Stimulated activated CD4-positive, alpha-beta T cell treated with anti-CD3 and anti-CD28 coated beads, TNF-alpha, amount 100 ng/mL, for 48 hours (primary cell): ENCODE results near the gene USP4.
"Not testable (repeated sequence)": the region's sequence is repeated elsewhere in the genome, so short reads cannot be mapped to it uniquely, and the experiment has no call there.

ENCODE experiments used
- DNase-seq, 3 donors: peaks; one replicate each; pipeline ENCODE4 v3.0.0-alpha.2; 2020; ENCODE audit warnings: low read depth in 3 of 3

The USP4 gene

GRCh38 chr3:49352281-49352680, 12.4 kb upstream of the USP4 start:
- no peak for DNase-seq

GRCh38 chr3:49351521-49352011, 11.7 kb upstream of the USP4 start:
- DNase-seq = no peak

- DNase-seq = no peak
Observed at GRCh38 chr3:49349348-49350114, 9.7 kb upstream of the USP4 start.

GRCh38 chr3:49348361-49348760, 8.5 kb upstream of the USP4 start:
- DNase-seq = not testable (repeated sequence)

- DNase-seq = no peak
Observed at GRCh38 chr3:49346797-49347251, 7.0 kb upstream of the USP4 start.

GRCh38 chr3:49343163-49343562, 3.3 kb upstream of the USP4 start:
- DNase-seq = no peak

- DNase-seq = no peak
Observed at GRCh38 chr3:49341996-49342395, 2.1 kb upstream of the USP4 start.

GRCh38 chr3:49339581-49339940, 292 bp downstream of the USP4 start:
- DNase-seq = no peak

- no peak for DNase-seq
Observed at GRCh38 chr3:49333916-49334633, 5.8 kb downstream of the USP4 start.

GRCh38 chr3:49333091-49333490, 6.8 kb downstream of the USP4 start:
- no peak for DNase-seq

- no peak for DNase-seq
Observed at GRCh38 chr3:49329186-49329585, 10.7 kb downstream of the USP4 start.

GRCh38 chr3:49328350-49328749, 11.5 kb downstream of the USP4 start:
- DNase-seq = not testable (repeated sequence)

GRCh38 chr3:49327485-49327884, 12.4 kb downstream of the USP4 start:
- DNase-seq = no peak

- DNase-seq = no peak
Observed at GRCh38 chr3:49324768-49325167, 15.1 kb downstream of the USP4 start.

GRCh38 chr3:49316696-49317457, 23.0 kb downstream of the USP4 start:
- DNase-seq = no peak

- DNase-seq = no peak
Observed at GRCh38 chr3:49313896-49314688, 25.8 kb downstream of the USP4 start.

GRCh38 chr3:49311283-49311682, 28.6 kb downstream of the USP4 start:
- no peak for DNase-seq

- DNase-seq = no peak
Observed at GRCh38 chr3:49310677-49311076, 29.2 kb downstream of the USP4 start.

- DNase-seq = no peak
Observed at GRCh38 chr3:49305608-49306007, 34.2 kb downstream of the USP4 start.

GRCh38 chr3:49302613-49303012, 37.2 kb downstream of the USP4 start:
- no peak for DNase-seq

GRCh38 chr3:49300595-49300994, 39.3 kb downstream of the USP4 start:
- no peak for DNase-seq

GRCh38 chr3:49298511-49298910, 41.3 kb downstream of the USP4 start:
- no peak for DNase-seq
